Neural cell (in vitro differentiated cells): ENCODE data around the gene BIRC6.
"Not testable (repeated sequence)": the region's sequence is repeated elsewhere in the genome, so short reads cannot be mapped to it uniquely, and the experiment has no call there.

Source experiments
- EP300 ChIP-seq: fragments of 450-650 bp; conservative IDR thresholded peaks from 2 replicates; pipeline ENCODE4 v1.6.1; 2014; ENCODE audit warnings: antibody characterized with exemption, mild to moderate bottlenecking, moderate library complexity; ENCODE audit not compliant: poor library complexity, severe bottlenecking
- REST ChIP-seq: IDR thresholded peaks from 2 replicates; pipeline ENCODE4 v1.6.1; 2012; ENCODE audit warnings: borderline replicate concordance
- TF ChIP-seq, protein P1 (sequence below): fragments of 450-650 bp; IDR thresholded peaks from 2 replicates; pipeline ENCODE4 v1.5.1; 2014; ENCODE audit warnings: antibody characterized with exemption, mild to moderate bottlenecking, moderate library complexity; ENCODE audit not compliant: poor library complexity, severe bottlenecking

DNA sequence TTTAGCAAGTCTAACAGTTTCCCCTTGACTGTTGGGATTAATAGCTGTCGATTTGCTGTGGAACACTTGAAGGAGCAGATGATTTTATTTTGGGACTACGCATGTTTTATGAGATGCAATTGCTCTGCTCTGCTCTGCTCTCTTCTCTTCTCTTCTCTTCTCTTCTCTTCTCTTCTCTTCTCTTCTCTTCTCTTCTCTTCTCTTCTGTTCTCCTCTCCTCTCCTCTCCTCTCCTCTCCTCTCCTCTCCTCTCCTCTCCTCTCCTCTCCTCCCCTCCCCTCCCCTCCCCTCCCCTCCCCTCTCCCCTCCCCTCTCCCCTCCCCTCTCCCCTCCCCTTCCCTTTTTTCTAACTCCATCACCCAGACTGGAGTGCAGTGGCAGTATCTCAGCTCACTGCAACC, 104.0 kb downstream of the BIRC6 start:
- not testable (repeated sequence) for TF ChIP-seq EP300, REST
- TF ChIP-seq, protein P1, sequence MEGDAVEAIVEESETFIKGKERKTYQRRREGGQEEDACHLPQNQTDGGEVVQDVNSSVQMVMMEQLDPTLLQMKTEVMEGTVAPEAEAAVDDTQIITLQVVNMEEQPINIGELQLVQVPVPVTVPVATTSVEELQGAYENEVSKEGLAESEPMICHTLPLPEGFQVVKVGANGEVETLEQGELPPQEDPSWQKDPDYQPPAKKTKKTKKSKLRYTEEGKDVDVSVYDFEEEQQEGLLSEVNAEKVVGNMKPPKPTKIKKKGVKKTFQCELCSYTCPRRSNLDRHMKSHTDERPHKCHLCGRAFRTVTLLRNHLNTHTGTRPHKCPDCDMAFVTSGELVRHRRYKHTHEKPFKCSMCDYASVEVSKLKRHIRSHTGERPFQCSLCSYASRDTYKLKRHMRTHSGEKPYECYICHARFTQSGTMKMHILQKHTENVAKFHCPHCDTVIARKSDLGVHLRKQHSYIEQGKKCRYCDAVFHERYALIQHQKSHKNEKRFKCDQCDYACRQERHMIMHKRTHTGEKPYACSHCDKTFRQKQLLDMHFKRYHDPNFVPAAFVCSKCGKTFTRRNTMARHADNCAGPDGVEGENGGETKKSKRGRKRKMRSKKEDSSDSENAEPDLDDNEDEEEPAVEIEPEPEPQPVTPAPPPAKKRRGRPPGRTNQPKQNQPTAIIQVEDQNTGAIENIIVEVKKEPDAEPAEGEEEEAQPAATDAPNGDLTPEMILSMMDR, result not testable (repeated sequence)
